Endothelial cell of umbilical vein (primary cell): ENCODE measurements around the gene PILRB. TPM values are rescaled to one million over a fixed set of nuclear protein-coding genes. Genes with fewer than 3 reads are reported as not detected.
"Not testable (repeated sequence)": the region's sequence is repeated elsewhere in the genome, so short reads cannot be mapped to it uniquely, and the experiment has no call there.

Source experiments
- BruUV-seq: library from RNA; stranded (reverse); fragments of 400-500 nt; replicated peaks from 2 replicates; lab custom pipeline; 2021; lab: Mats Ljungman, UMichigan
- CTCF ChIA-PET: fragments of 300-600, 350-600 bp; sonication (Branson Sonifier 250); formaldehyde crosslinking; loops from one replicate; lab custom pipeline; 2021; ENCODE audit warnings: antibody characterized with exemption, inconsistent platforms; lab: Charles Lee
- POLR2A ChIA-PET: fragments of 300-600, 350-600 bp; sonication (Branson Sonifier 250); formaldehyde crosslinking; loops from one replicate; lab custom pipeline; 2021; ENCODE audit warnings: antibody characterized with exemption, inconsistent platforms; lab: Charles Lee
- DNase-seq: peaks from one replicate; pipeline ENCODE4 v3.0.0-alpha.2; 2011; ENCODE audit warnings: low read depth, low spot score
- FAIRE-seq: peaks from 2 replicates; lab custom pipeline; 2011; peaks lifted over from hg19 to GRCh38; lab: Jason Lieb, UNC
- H2AFZ ChIP-seq: 2 replicates; pipeline ENCODE4 v1.6.0; 2012; ENCODE audit warnings: low read depth, low read length, control low read depth, inconsistent platforms
- H3K27ac ChIP-seq: 2 replicates; pipeline ENCODE4 v1.5.1; 2011; ENCODE audit warnings: low read depth, mild to moderate bottlenecking, control low read depth, low read length, moderate library complexity; ENCODE audit not compliant: insufficient read depth
- H3K27me3 ChIP-seq, 2 experiments: 2 replicates each; pipeline versions ENCODE4 v1.6.0 to v1.6.1; 2011; ENCODE audit warnings: low read length in 2 of 2, mixed read lengths in 1 of 2; ENCODE audit not compliant: control insufficient read depth in 2 of 2, insufficient read depth in 2 of 2
- H3K36me3 ChIP-seq, 2 experiments: 2 replicates in 1 of 2; 3 replicates in 1 of 2; pipeline ENCODE4 v1.5.1; 2011; ENCODE audit warnings: low read length in 2 of 2, mild to moderate bottlenecking in 1 of 2, moderate library complexity in 1 of 2; ENCODE audit not compliant: control insufficient read depth in 2 of 2, insufficient read depth in 2 of 2; ENCODE audit errors: extremely low read depth in 1 of 2
- H3K4me1 ChIP-seq: 3 replicates; pipeline ENCODE4 v1.5.1; 2011; ENCODE audit warnings: mild to moderate bottlenecking, low read length; ENCODE audit not compliant: control insufficient read depth, insufficient read depth; ENCODE audit errors: extremely low read depth
- H3K4me2 ChIP-seq: 2 replicates; pipeline ENCODE4 v1.6.1; 2011; ENCODE audit warnings: low read length, control low read depth, mixed read lengths; ENCODE audit not compliant: insufficient read depth
- H3K4me3 ChIP-seq, 3 experiments: fragments of 200-600 bp in 1 of 3; sonication (generic), shearing (Covaris generic) in 1 of 3; replicated peaks in 1 of 3; 2 replicates each; pipeline ENCODE4 v1.5.1; 2011 to 2016; ENCODE audit warnings: control low read depth in 3 of 3, low read length in 3 of 3, mild to moderate bottlenecking in 2 of 3, inconsistent platforms in 1 of 3, low read depth in 1 of 3, moderate library complexity in 1 of 3; ENCODE audit not compliant: insufficient read depth in 1 of 3
- H3K79me2 ChIP-seq: 2 replicates; pipeline ENCODE4 v1.6.0; 2012; ENCODE audit warnings: low read length, inconsistent platforms; ENCODE audit not compliant: control insufficient read depth, insufficient read depth
- H3K9ac ChIP-seq: replicated peaks from 2 replicates; pipeline ENCODE3; 2011; ENCODE audit warnings: low read length, control low read depth; ENCODE audit not compliant: insufficient read depth; ENCODE audit errors: extremely low read depth
- H3K9me1 ChIP-seq: replicated peaks from 3 replicates; pipeline ENCODE4 v1.6.0; 2011; ENCODE audit warnings: mild to moderate bottlenecking, low read length; ENCODE audit not compliant: control insufficient read depth, insufficient read depth; ENCODE audit errors: extremely low read depth
- H3K9me3 ChIP-seq: replicated peaks from 2 replicates; pipeline ENCODE4 v1.5.1; 2012; ENCODE audit warnings: low read length, inconsistent platforms; ENCODE audit not compliant: control insufficient read depth, insufficient read depth
- H4K20me1 ChIP-seq: replicated peaks from 2 replicates; pipeline ENCODE3; 2011; ENCODE audit warnings: mild to moderate bottlenecking, low read length; ENCODE audit not compliant: control insufficient read depth, insufficient read depth; ENCODE audit errors: extremely low read depth
- CTCF ChIP-seq, 2 donors: IDR thresholded peaks; 1 replicate in 1 of 2; 2 replicates in 1 of 2; pipeline ENCODE4 v1.5.1; 2011; ENCODE audit warnings: low read length in 2 of 2, mild to moderate bottlenecking in 2 of 2, moderate library complexity in 2 of 2, control low read depth in 1 of 2, inconsistent platforms in 1 of 2, low read depth in 1 of 2; ENCODE audit not compliant: insufficient read depth in 1 of 2; ENCODE audit errors: extremely low read depth in 1 of 2
- EZH2 ChIP-seq: IDR thresholded peaks from 2 replicates; pipeline ENCODE4 v1.6.1; 2012; ENCODE audit warnings: borderline replicate concordance, low read depth, mild to moderate bottlenecking, moderate library complexity, low read length, inconsistent platforms; ENCODE audit not compliant: severe bottlenecking
- FOS ChIP-seq: IDR thresholded peaks from 2 replicates; pipeline ENCODE4 v1.6.1; 2011; ENCODE audit warnings: mild to moderate bottlenecking, low read length, moderate library complexity, borderline replicate concordance; ENCODE audit not compliant: insufficient read depth
- JUN ChIP-seq: IDR thresholded peaks from 2 replicates; pipeline ENCODE4 v1.6.1; 2011; ENCODE audit warnings: borderline replicate concordance, low read depth; ENCODE audit not compliant: insufficient read length, insufficient read depth
- MYC ChIP-seq: IDR thresholded peaks from one replicate; pipeline ENCODE4 v1.6.1; 2011; ENCODE audit warnings: mild to moderate bottlenecking, low read depth, low read length
- POLR2A ChIP-seq: IDR thresholded peaks from 2 replicates; pipeline ENCODE4 v1.6.1; 2012; ENCODE audit warnings: low read depth, mild to moderate bottlenecking, control low read depth, low read length
- dilution Hi-C: fragments of 300-500 bp; cut with MboI; formaldehyde crosslinking; loops from one replicate; pipeline ENCODE4 v1.15.0; 2019; ENCODE audit warnings: low sequenced_read_pairs; ENCODE audit not compliant: extremely low pct_ligation_motif_present
- intact Hi-C: fragments of 100-400 bp; cut with micrococcal nuclease; formaldehyde crosslinking; loops from one replicate; pipeline ENCODE4 v1.10.0; 2022
- polyA plus RNA-seq, 4 experiments: library from polyadenylated mRNA; depleted of rRNA in 3 of 4; stranded (reverse) in 3 of 4; unstranded in 1 of 4; fragments of >200 nt; gene quantifications; 2 replicates each; pipeline versions ENCODE4 v1.2.1 to v1.2.3, GENCODE V29; 2011 to 2012; ENCODE audit warnings: missing spikeins in 1 of 4
- total RNA-seq: library from RNA; stranded (reverse); gene quantifications from 2 replicates; pipeline ENCODE4 v1.2.3, GENCODE V29; 2021

PILRB gene
- total and polyA plus RNA-seq, 2 donors (not counting 3 experiments of a cell fraction or from before 2014, with no cell fraction given) = 42.5 to 45.2 TPM

- peaks cover 4% of the 10 kb centered on the region for H3K4me1 ChIP-seq
- H3K9ac ChIP-seq = no peak overlapping the region
- no peaks in the 10 kb centered on the region for H3K9me3 ChIP-seq
- H2AFZ ChIP-seq = no peak overlapping the region
- peaks cover 22% of the 10 kb centered on the region for H3K79me2 ChIP-seq
- ChIA-PET POLR2A (no interaction called here), CTCF (interaction anchor here (1.4 kb wide), 1 partner anchor 210 kb away, joined by 5 read pairs; no protein-coding TSS in a partner anchor)
- DNase-seq = no peak
- H4K20me1 ChIP-seq = no peaks in the 10 kb centered on the region
- TF ChIP-seq JUN (no peak), FOS (no peak), EZH2 (no peak), CTCF (IDR thresholded peaks at IDR 0.05; ENCODE audit: extremely low read depth in 1 of 2, insufficient read depth in 1 of 2, low read depth in 1 of 2, low read length in 2 of 2) (no peak), MYC (no peak), POLR2A (no peak)
- peaks cover 11 to 13% of the 10 kb centered on the region in 2 experiments for H3K36me3 ChIP-seq
- H3K27me3 ChIP-seq = no peaks in the 10 kb centered on the region
- no peaks in the 10 kb centered on the region for H3K9me1 ChIP-seq
- dilution Hi-C loops = no loop called here
- no TSS peak for BruUV-seq
- no peak for FAIRE-seq
- no peak overlapping the region for H3K27ac ChIP-seq
- no peak overlapping the region for H3K4me3 ChIP-seq
- no peak overlapping the region for H3K4me2 ChIP-seq
- intact Hi-C loops = loop anchor here (10.0 kb wide), 1 partner anchor 68 kb away; no protein-coding TSS in a partner anchor
Observed at GRCh38 chr7:100342765-100343164, 15.2 kb upstream of the PILRB start.

GRCh38 chr7:100344124-100344559, 13.8 kb upstream of the PILRB start:
- intact Hi-C loops = loop anchor here (2.0 to 10.0 kb wide), 2 partner anchors 69 to 125 kb away; partner anchors contain the start of gene PVRIG
- H3K4me3 ChIP-seq, H3K9me3 ChIP-seq, H4K20me1 ChIP-seq, FAIRE-seq, H3K9me1 ChIP-seq, H2AFZ ChIP-seq, BruUV-seq, H3K9ac ChIP-seq, H3K27me3 ChIP-seq, DNase-seq, POLR2A ChIA-PET, H3K27ac ChIP-seq, dilution Hi-C loops, H3K4me1 ChIP-seq, H3K4me2 ChIP-seq: not testable (repeated sequence)
- H3K79me2 ChIP-seq = peaks cover 15% of the 10 kb centered on the region
- CTCF ChIA-PET = interaction anchor here (0.6 to 1.8 kb wide), 4 partner anchors 64 to 212 kb away, joined by 3 to 8 read pairs (median 6); no protein-coding TSS in a partner anchor
- peaks cover 13 to 19% of the 10 kb centered on the region in 2 experiments for H3K36me3 ChIP-seq
